Omental fat pad (tissue), 4 donors: ENCODE results near the gene NDUFB2. TPM values are rescaled to one million over a fixed set of nuclear protein-coding genes. Genes with fewer than 3 reads are reported as not detected.

Experiments
- ATAC-seq: fragments of 150-250 bp; one replicate; pipeline ENCODE4 v1.9.1; 2016; ENCODE audit warnings: mild to moderate bottlenecking, moderate library complexity; ENCODE audit not compliant: low FRiP score
- DNase-seq: peaks from one replicate; pipeline ENCODE4 v3.0.0-alpha.2; 2019; ENCODE audit warnings: low spot score
- CTCF ChIP-seq, 3 donors: fragments of 450-650 bp; IDR thresholded peaks; one replicate each; pipeline ENCODE4 v1.5.1; 2016 to 2017; ENCODE audit warnings: antibody characterized with exemption in 3 of 3, mild to moderate bottlenecking in 3 of 3, moderate library complexity in 2 of 3
- total RNA-seq, 4 donors: library from RNA; depleted of rRNA; stranded (reverse); fragments of >200 nt; gene quantifications; one replicate each; pipeline ENCODE4 v1.1.0, GENCODE V29; 2016

NDUFB2 gene
- total RNA-seq, 4 donors from 2014 or later: 118 to 301 (median 234) TPM

GRCh38 chr7:140677496-140677895, 19.0 kb upstream of the NDUFB2 start:
- ATAC-seq (no peak), DNase-seq (no peak)

GRCh38 chr7:140678081-140678815, 18.3 kb upstream of the NDUFB2 start:
- no peak for DNase-seq
- ATAC-seq: no peak
- TF ChIP-seq CTCF (IDR thresholded peaks at IDR 0.05): no peak

More at GRCh38 chr7:140677496-140677895, 19.0 kb upstream of the NDUFB2 start:
- no peak for TF ChIP-seq CTCF (IDR thresholded peaks at IDR 0.05)

- TF ChIP-seq CTCF (IDR thresholded peaks at IDR 0.05): no peak
- DNase-seq: no peak
Observed at GRCh38 chr7:140678816-140679130, 17.7 kb upstream of the NDUFB2 start.

GRCh38 chr7:140679186-140679585, 17.3 kb upstream of the NDUFB2 start:
- TF ChIP-seq CTCF (IDR thresholded peaks at IDR 0.05): no peak
- DNase-seq: no peak
- ATAC-seq: no peak

More at GRCh38 chr7:140678816-140679130, 17.7 kb upstream of the NDUFB2 start:
- ATAC-seq: no peak

GRCh38 chr7:140680886-140681285, 15.6 kb upstream of the NDUFB2 start:
- DNase-seq (no peak), ATAC-seq (no peak)
- TF ChIP-seq CTCF (IDR thresholded peaks at IDR 0.05): no peak

GRCh38 chr7:140681766-140682165, 14.7 kb upstream of the NDUFB2 start:
- no peak for TF ChIP-seq CTCF (IDR thresholded peaks at IDR 0.05)
- no peak for ATAC-seq
- no peak for DNase-seq

GRCh38 chr7:140683657-140684056, 12.9 kb upstream of the NDUFB2 start:
- ATAC-seq (no peak), DNase-seq (no peak)
- TF ChIP-seq CTCF (IDR thresholded peaks at IDR 0.05): no peak
